IMR-90 (cell line): Measurements from ENCODE around the gene TTK.

ENCODE experiments used
- CTCF ChIP-seq: conservative IDR thresholded peaks from 2 replicates; pipeline ENCODE4 v1.5.1; 2012; ENCODE audit warnings: mild to moderate bottlenecking, low read depth, low read length, improper control_type of control experiment
- ELK1 ChIP-seq: fragments of 150-350 bp; IDR thresholded peaks from 2 replicates; pipeline ENCODE4 v1.6.1; 2016; ENCODE audit warnings: low read depth, mild to moderate bottlenecking, low read length, moderate library complexity, borderline replicate concordance
- MAZ ChIP-seq: IDR thresholded peaks from 2 replicates; pipeline ENCODE4 v1.6.1; 2012; ENCODE audit warnings: low read depth, mild to moderate bottlenecking, low read length, improper control_type of control experiment, moderate library complexity, borderline replicate concordance
- MXI1 ChIP-seq: IDR thresholded peaks from 2 replicates; pipeline ENCODE4 v1.6.1; 2012; ENCODE audit warnings: low read depth, mild to moderate bottlenecking, low read length, moderate library complexity, borderline replicate concordance
- POLR2A ChIP-seq: IDR thresholded peaks from 2 replicates; pipeline ENCODE4 v1.6.1; 2012; ENCODE audit warnings: mild to moderate bottlenecking, low read depth, low read length
- RAD21 ChIP-seq: IDR thresholded peaks from 2 replicates; pipeline ENCODE4 v1.6.1; 2012; ENCODE audit warnings: low read length, improper control_type of control experiment
- RCOR1 ChIP-seq: IDR thresholded peaks from 2 replicates; pipeline ENCODE4 v1.6.1; 2012; ENCODE audit warnings: mild to moderate bottlenecking, low read length, improper control_type of control experiment; ENCODE audit not compliant: insufficient replicate concordance

GRCh38 chr6:80006541-80006940, 2.1 kb downstream of the TTK start:
- TF ChIP-seq CTCF = no peak
- no peak for TF ChIP-seq POLR2A
- no peak for TF ChIP-seq ELK1
- no peak for TF ChIP-seq MXI1
- no peak for TF ChIP-seq RAD21
- no peak for TF ChIP-seq MAZ
- no peak for TF ChIP-seq RCOR1
